Right lobe of liver (tissue), 6 donors: Measurements from ENCODE around the gene MTSS2. TPM values are rescaled to one million over a fixed set of nuclear protein-coding genes. Genes with fewer than 3 reads are reported as not detected.

Experiments used
- ATAC-seq, 4 donors: fragments of 200-7000 bp; cut with Tn5 transposase; one replicate each; pipeline ENCODE4 v1.9.1; 2020; ENCODE audit warnings: mild to moderate bottlenecking in 4 of 4, moderate library complexity in 4 of 4
- DNase-seq, 3 donors: peaks; one replicate each; pipeline ENCODE4 v3.0.0-alpha.2; 2020
- H3K27ac ChIP-seq, 3 donors: fragments of 200-600 bp; one replicate each; pipeline ENCODE4 v1.8.0; 2022
- H3K27me3 ChIP-seq, 2 donors: fragments of 200-600 bp; one replicate each; pipeline ENCODE4 v1.8.0; 2022
- H3K36me3 ChIP-seq, 4 donors: fragments of 200-600 bp; sonication (generic) in 1 of 4; one replicate each; pipeline versions ENCODE4 v1.5.1 to v1.8.0; 2017 to 2022; ENCODE audit warnings: control low read depth in 1 of 4
- H3K4me1 ChIP-seq, 4 donors: fragments of 200-600 bp; sonication (generic) in 1 of 4; one replicate each; pipeline versions ENCODE4 v1.5.1 to v1.8.0; 2017 to 2022; ENCODE audit warnings: control low read depth in 1 of 4
- H3K4me3 ChIP-seq, 3 donors: fragments of 200-600 bp; one replicate each; pipeline ENCODE4 v1.8.0; 2022
- H3K9me3 ChIP-seq, 4 donors: fragments of 200-600 bp; sonication (generic) in 1 of 4; one replicate each; pipeline versions ENCODE4 v1.5.1 to v1.8.0; 2017 to 2022; ENCODE audit warnings: control low read depth in 1 of 4
- POLR2A ChIP-seq: fragments of 450-650 bp; IDR thresholded peaks from one replicate; pipeline ENCODE4 v1.6.1; 2017; ENCODE audit warnings: antibody characterized with exemption, mild to moderate bottlenecking
- WGBS: methylation state at CpG from one replicate; pipeline ENCODE4 v1.1.6; 2018; ENCODE audit warnings: low coverage, low lambda C conversion rate; ENCODE audit not compliant: insufficient coverage; ENCODE audit errors: missing lambda C conversion rate; 5-methylcytosine and 5-hydroxymethylcytosine counted together
- intact Hi-C, 2 donors: fragments of 100-400 bp; cut with DNase I; formaldehyde crosslinking; loops; one replicate each; pipeline versions ENCODE4 v1.11.2 to v1.14.1; 2022
- total RNA-seq, 6 experiments: library from RNA; depleted of rRNA in 2 of 6; stranded (reverse); fragments of >200 nt in 2 of 6; fragmentation: NEBNext Ultra II Directional in 3 of 6; extraction: Animal tissue kit (Norgen Biotek cat#: 25700) in 3 of 6; gene quantifications; one replicate each; pipeline versions ENCODE4 v1.1.0 to v1.2.4, GENCODE V29; 2016 to 2023
- TF ChIP-seq, protein P1 (sequence below), 4 donors: fragments of 200-600 bp in 3 of 4; fragments of 450-650 bp in 1 of 4; IDR thresholded peaks; one replicate each; pipeline versions ENCODE4 v1.5.1 to v1.8.0; 2016 to 2022; ENCODE audit warnings: antibody characterized with exemption in 4 of 4, mild to moderate bottlenecking in 2 of 4
- donor health status: DM: no; HTN: yes; CAD: no.
- donor health status: DM: no; HTN: no; CAD: no.
- donor health status: DM: no; HTN: no; CAD: no.
- donor health status: DM: no; HTN: yes; CAD: no.
- donor health status: DM: no; HTN: yes; CAD: no.

Gene MTSS2
- total RNA-seq, 6 experiments from 2014 or later = 28.5 to 117 (median 80.2) TPM

- intact Hi-C loops = no loop called here
- H3K4me1 ChIP-seq = peaks cover 0 to 9% (median 5%) of the 10 kb centered on the region in 4 donors
- no peak overlapping the region for H3K27ac ChIP-seq
- WGBS = no CpG with 5 or more reads among the region's 4 CpGs
- no peaks in the 10 kb centered on the region for H3K9me3 ChIP-seq
- no peaks in the 10 kb centered on the region for H3K36me3 ChIP-seq
- H3K27me3 ChIP-seq = no peaks in the 10 kb centered on the region
- DNase-seq (no peak), ATAC-seq (no peak)
- TF ChIP-seq POLR2A = no peak
- TF ChIP-seq, protein P1, sequence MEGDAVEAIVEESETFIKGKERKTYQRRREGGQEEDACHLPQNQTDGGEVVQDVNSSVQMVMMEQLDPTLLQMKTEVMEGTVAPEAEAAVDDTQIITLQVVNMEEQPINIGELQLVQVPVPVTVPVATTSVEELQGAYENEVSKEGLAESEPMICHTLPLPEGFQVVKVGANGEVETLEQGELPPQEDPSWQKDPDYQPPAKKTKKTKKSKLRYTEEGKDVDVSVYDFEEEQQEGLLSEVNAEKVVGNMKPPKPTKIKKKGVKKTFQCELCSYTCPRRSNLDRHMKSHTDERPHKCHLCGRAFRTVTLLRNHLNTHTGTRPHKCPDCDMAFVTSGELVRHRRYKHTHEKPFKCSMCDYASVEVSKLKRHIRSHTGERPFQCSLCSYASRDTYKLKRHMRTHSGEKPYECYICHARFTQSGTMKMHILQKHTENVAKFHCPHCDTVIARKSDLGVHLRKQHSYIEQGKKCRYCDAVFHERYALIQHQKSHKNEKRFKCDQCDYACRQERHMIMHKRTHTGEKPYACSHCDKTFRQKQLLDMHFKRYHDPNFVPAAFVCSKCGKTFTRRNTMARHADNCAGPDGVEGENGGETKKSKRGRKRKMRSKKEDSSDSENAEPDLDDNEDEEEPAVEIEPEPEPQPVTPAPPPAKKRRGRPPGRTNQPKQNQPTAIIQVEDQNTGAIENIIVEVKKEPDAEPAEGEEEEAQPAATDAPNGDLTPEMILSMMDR (IDR thresholded peaks at IDR 0.05) = no peak
- no peak overlapping the region for H3K4me3 ChIP-seq
These were observed 9.0 kb upstream of the MTSS2 start for GRCh38 chr16:70694868-70695218.

GRCh38 chr16:70694088-70694867 is 8.4 kb upstream of the MTSS2 start:
- no peak for DNase-seq
- Histone ChIP-seq H3K27me3 (no peaks in the 10 kb centered on the region), H3K36me3 (no peaks in the 10 kb centered on the region), H3K4me1 (peaks cover 0 to 9% (median 5%) of the 10 kb centered on the region in 4 donors), H3K27ac (no peak overlapping the region), H3K9me3 (no peaks in the 10 kb centered on the region), H3K4me3 (no peak overlapping the region)
- intact Hi-C loops = no loop called here
- WGBS = 96% methylated on average over 4 of the region's 17 CpGs
- no peak for ATAC-seq
- TF ChIP-seq POLR2A = no peak
- TF ChIP-seq, protein P1 (IDR thresholded peaks at IDR 0.05) = no peak

DNA sequence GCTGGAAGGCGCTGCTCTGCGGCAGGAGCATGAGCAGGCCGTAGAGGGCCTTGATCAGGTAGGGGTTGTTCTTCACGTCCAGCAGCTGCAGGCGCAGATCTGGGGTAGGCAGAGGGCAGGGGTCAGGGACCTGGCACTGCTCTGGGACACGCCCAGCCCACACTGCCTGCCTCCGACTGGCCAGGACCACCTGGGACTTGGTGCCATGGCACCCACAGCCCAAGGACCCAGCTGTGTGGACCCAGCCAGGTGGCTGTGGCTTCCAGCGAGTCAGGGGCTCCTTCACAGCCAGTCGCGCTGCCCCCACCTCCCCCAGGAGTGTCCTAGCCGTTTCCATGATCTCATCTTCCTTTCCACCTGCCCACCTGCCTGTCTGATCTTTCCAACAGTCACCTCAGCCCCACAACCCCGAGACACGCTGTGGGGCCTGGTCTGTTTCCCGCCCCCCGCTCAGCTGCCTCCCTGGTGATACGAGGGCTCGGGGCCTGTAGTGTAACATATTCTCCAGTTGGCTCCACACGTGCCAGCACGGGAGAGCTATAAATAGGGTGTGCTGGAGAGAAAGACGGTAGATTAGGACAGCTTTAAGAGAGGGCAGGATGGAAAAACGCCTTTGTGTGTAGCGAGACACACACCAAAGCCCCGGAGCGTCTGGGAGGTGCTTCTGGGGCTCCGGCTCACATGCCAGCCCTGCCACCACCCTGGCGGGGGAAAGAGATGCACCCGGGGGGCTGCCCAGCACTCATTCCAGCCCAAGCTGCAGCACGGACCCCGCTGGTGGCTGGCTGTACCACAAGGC is 7.2 kb upstream of the MTSS2 start:
- Histone ChIP-seq H3K4me1 (peaks cover 0 to 9% (median 5%) of the 10 kb centered on the region in 4 donors), H3K36me3 (no peaks in the 10 kb centered on the region), H3K27me3 (no peaks in the 10 kb centered on the region), H3K27ac (peak overlapping the region in 1 of 3 donors; percentile 53), H3K9me3 (no peaks in the 10 kb centered on the region), H3K4me3 (no peak overlapping the region)
- TF ChIP-seq, protein P1 (IDR thresholded peaks at IDR 0.05) = no peak
- TF ChIP-seq POLR2A = no peak
- DNase-seq (no peak), ATAC-seq (no peak)
- WGBS = 84% methylated on average over 8 of the region's 29 CpGs
- intact Hi-C loops = no loop called here

DNA sequence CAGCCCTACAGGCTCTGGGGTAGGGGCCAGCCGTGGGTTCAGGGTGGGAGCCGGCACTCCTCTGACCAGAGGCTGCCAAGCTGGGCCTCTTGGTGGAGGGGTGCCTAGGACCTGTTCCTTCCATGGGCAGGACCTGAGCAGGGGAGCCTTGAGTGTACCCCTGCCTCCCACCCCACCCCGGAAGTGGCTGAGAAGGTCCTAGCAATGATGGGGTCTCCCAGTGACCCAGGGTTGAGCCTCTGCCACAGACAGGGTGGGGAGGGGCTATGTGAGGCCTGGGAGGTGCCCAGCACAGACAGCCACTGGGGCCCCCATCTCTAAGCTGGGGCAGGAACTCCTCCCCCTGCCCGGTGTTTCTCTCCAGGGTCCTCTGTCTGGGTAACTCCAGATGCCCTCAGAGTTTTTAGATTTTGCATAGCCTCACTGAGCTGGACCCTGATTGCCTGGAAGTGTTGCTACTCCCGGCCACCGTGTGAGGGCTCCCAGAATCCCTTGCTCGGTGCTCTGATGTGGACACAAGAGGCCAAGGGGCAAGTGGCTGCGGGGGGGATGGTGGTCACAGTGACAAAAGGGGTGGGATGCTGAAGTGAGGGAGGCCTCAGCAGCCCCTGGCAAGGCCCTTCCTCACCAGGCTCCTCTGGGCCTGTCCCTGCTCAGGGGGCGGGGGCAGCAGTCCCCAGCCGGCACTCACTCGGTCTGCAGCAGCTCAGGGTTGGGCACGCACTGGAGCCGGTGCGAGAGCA is 6.4 kb upstream of the MTSS2 start:
- peak in 2 of 4 donors; percentile 15 to 20 for ATAC-seq
- no peaks in the 10 kb centered on the region for H3K9me3 ChIP-seq
- no peaks in the 10 kb centered on the region for H3K36me3 ChIP-seq
- H3K27ac ChIP-seq = peak overlapping the region in 2 of 3 donors; percentile 53 to 57
- H3K4me1 ChIP-seq = peaks cover 0 to 9% (median 5%) of the 10 kb centered on the region in 4 donors
- no peak overlapping the region for H3K4me3 ChIP-seq
- no peak for DNase-seq
- no peak for TF ChIP-seq POLR2A
- TF ChIP-seq, protein P1 (IDR thresholded peaks at IDR 0.05) = no peak
- intact Hi-C loops = no loop called here
- H3K27me3 ChIP-seq = no peaks in the 10 kb centered on the region
- 80% methylated on average over 2 of the region's 14 CpGs for WGBS
